HTR-8/SVneo (cell line): ENCODE results near the gene PIK3R1.

Experiments
- DNase-seq: peaks from one replicate; pipeline ENCODE4 v3.0.0; 2011; ENCODE audit warnings: low spot score, mixed read lengths; ENCODE audit not compliant: insufficient read length
- FAIRE-seq: peaks from 2 replicates; lab custom pipeline; 2011; peaks lifted over from hg19 to GRCh38; lab: Jason Lieb, UNC

PIK3R1 gene

GRCh38 chr5:68341006-68341405 lies 125.5 kb downstream of the PIK3R1 start:
- no peak for DNase-seq
- FAIRE-seq = no peak

- no peak for FAIRE-seq
- no peak for DNase-seq
Observed at GRCh38 chr5:68342693-68343092, 127.1 kb downstream of the PIK3R1 start.

- no peak for FAIRE-seq
- peak; percentile 10 for DNase-seq
Observed at GRCh38 chr5:68343421-68343826, 127.9 kb downstream of the PIK3R1 start.

GRCh38 chr5:68344447-68345111 lies 129.0 kb downstream of the PIK3R1 start:
- no peak for FAIRE-seq
- peak; percentile 15 for DNase-seq

- FAIRE-seq (no peak), DNase-seq (no peak)
Observed at GRCh38 chr5:68345171-68345570, 129.6 kb downstream of the PIK3R1 start.

GRCh38 chr5:68345582-68345981 lies 130.0 kb downstream of the PIK3R1 start:
- no peak for DNase-seq
- FAIRE-seq = no peak

- no peak for DNase-seq
- no peak for FAIRE-seq
Observed at GRCh38 chr5:68347536-68347935, 132.0 kb downstream of the PIK3R1 start.

GRCh38 chr5:68348447-68349222 lies 133.1 kb downstream of the PIK3R1 start:
- FAIRE-seq = no peak
- DNase-seq = no peak

GRCh38 chr5:68350176-68350575 lies 134.6 kb downstream of the PIK3R1 start:
- DNase-seq = no peak
- no peak for FAIRE-seq
